T-helper 1 cell treated with Interleukin-12 subunit alpha and Interleukin-12 subunit beta and Interleukin-4 antibody, amounts not matched to agents 30 ng/mL and 1 ng/mL, for 36 hours (primary cell): ENCODE data around the gene XXYLT1. TPM values are rescaled to one million over a fixed set of nuclear protein-coding genes. Genes with fewer than 3 reads are reported as not detected.

Experiments
- intact Hi-C: fragments of 100-400 bp; cut with micrococcal nuclease; formaldehyde crosslinking; loops from one replicate; pipeline ENCODE4 v1.15.1; 2024
- total RNA-seq: library from RNA; stranded (reverse); gene quantifications from 2 replicates; pipeline ENCODE4 v1.2.3, GENCODE V29; 2022

The XXYLT1 gene
- total RNA-seq, 1 donor from 2014 or later = 9.7 TPM

DNA sequence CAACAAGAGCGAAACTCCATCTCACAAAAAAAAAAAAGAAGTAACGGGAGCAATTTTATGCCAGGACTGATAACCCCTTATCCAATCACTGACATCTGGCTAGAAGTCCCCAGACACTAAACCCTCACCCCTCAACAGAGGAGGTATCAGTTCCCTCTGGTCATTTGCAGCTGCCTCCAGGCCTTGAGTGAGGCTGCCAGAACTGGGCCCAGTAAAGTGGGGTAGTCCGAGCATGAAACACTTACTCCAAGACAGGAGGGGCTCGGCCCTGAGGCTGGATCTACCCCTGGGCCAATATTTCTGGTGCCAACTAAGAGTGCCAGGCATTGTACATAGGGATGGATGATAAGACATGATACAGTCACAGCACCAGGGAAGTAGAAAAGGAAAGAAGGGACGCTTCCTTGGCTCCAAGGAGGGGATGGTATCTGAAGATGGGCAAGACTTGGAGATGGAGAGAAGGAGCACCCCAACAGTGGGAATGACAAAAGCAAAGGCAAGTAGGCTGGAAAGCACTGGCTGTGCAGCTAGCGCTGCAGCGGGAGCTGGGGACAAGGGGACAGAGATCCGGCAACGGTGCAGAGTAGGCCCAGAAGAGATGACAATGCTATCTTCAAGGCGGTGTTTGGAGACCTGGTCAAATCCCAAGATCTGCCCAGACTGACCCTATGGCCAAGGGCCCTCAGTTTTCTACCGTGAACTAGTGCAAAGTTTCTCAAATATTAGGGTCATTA is 2.2 kb downstream of the XXYLT1 start:
- intact Hi-C loops = loop anchor here (10.0 kb wide), 1 partner anchor 934 kb away; no protein-coding TSS in a partner anchor

DNA sequence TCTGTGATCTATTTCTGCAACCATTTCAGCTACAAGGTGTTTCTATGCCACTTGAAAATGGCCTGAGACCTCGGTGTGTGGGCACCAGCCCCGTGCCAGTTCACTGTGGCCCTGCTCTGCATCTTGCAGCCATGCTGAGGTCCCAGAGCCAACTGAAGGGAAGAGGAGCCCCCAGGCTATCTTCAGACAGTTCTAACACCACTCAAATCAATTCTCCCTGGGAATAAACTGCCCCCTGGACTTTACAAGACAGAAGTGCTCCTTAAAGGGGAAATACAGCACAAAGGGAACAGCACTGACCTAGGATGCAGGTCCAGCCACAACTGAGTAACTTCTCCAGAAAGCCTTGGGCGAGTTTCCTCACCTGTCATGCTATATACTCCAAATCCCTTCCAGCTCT is 3.9 kb downstream of the XXYLT1 start:
- intact Hi-C loops = loop anchor here (10.0 kb wide), 1 partner anchor 932 kb away; no protein-coding TSS in a partner anchor

DNA sequence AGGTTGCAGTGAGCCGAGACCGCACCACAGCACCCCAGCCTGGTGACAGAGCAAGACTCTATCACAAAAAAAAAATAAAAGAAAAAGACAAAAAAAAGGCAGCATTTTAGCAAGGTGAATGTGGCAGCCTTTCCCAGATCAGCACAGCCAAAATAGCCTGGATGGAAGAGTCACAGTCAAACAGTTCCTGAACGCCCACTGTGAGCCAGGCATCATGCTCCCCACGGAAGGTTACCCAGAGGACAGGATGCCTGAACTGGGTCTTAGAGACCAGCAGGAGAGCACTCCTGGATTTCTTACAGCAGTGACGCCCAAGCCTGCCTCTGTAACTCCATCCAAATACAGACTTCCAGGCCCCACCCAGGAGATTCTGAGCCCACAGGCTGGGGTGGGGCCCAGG is 4.5 kb downstream of the XXYLT1 start:
- intact Hi-C loops = loop anchor here (10.0 kb wide), 1 partner anchor 932 kb away; no protein-coding TSS in a partner anchor

DNA sequence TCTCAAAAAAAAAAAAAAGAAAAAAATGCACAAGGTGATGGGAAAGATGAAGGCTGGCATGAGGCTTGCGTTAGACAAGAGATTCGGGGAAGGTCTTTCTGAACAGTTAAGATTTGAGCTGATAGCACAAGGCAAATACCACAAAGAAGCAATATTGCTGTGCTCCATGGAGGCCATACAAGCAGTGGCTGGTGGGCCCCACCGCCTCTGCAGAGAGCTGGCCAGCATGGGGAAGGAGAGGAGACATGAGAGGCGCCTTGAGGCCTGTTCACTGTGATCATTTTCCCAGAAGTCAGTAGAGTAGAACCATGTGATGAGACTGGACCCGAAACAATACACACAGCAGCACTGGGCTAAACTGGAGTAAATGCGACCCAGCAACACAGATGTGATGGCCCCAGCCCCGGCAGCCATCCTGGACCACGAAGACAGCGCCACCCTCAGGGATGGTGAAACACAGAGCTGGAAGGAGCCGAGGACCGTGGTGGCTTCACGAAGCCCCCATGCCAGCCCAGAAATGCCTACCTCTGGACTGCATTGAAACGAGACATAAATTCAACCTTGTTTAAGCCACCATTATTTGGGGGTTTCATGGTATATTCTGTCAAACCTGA is 5.5 kb downstream of the XXYLT1 start:
- intact Hi-C loops = loop anchor here (10.0 kb wide), 1 partner anchor 931 kb away; no protein-coding TSS in a partner anchor

DNA sequence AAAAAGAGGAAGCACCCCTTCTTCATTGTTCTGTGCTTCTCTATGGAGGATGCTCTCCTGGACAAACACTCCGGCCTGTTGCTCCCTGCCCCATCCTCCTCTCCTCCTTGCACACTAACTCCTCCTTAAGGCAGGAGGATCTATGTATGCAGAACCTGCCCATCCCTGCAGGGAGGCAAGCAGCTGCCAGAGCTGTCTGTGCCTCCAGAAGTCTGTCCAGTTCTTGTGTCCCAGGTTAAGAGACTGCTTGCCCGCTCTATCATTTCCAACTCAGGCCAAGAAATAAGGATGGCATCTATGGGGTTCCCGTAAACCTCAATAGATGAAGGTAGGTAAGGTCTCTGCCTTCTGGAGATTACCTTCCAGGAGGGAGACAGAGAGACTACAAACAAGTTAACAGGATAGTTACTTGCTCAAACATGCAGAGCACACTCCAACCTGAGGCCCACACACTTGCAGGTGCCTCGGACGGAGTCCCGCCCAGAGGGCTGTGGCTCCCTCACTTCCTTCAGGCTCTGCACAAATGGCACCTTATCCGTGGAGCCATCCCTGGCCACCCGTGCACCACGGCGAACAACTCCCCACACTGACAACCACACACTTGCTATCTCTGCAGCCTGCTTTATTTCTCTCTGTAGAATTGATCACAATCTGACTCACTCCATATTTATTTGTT is 6.9 kb downstream of the XXYLT1 start:
- intact Hi-C loops = loop anchor here (5.0 to 10.0 kb wide), 3 partner anchors 157 to 1168 kb away; partner anchors contain the start of gene UBXN7

DNA sequence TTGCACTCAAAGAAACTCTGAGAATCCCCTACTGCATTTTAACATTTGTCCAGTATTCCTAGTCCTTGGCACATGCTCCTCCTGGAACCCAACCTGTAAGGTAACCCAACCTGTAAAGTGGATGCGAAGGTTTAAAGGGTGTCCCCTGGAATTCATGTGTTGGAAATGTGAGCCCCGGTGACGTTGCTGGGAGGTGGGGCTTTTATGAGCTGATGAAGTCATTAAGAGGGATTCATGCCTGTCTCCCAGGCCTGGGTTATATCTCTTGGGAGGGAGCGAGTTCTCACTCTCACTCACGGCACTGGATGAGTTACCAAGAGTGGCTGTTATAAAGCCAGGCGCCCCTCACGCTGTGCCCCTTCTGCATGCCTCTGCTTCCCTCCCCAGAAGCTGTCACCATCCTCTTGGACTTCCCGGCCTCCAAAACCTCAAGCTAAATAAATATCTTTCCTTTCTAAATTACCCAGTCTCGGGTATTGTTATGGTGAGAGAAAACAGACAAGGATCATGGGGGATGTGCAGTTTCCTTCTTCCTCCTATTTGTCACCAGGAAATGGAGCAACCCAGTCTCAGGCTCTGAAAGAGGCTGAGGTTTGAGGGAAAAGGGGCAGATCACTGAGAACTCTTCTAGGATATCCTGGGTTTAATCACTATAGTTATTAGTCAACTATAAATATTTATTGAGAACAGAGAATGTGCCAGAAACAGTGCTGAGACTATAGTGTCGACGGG is 7.6 kb downstream of the XXYLT1 start:
- intact Hi-C loops = loop anchor here (5.0 to 10.0 kb wide), 3 partner anchors 156 to 1169 kb away; partner anchors contain the start of gene UBXN7

DNA sequence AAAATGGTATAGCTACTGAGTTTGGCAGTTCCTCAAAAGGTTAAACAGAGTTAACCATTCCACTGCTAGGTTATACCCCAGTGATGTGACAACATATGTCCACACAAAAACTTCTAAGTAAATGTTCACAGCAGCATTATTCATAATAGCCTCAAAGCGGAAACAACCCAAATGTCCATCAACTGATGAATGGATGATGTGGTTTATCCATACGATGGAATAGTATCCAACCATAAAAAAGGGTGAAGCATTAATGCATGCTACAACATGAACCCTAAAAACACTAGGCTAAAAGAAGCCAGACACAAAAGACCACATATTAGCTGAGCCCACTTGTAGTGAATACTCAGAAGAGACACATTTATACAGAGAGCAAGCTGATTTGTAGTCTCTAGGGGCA is 9.0 kb downstream of the XXYLT1 start:
- intact Hi-C loops = loop anchor here (5.0 to 10.0 kb wide), 3 partner anchors 155 to 1170 kb away; partner anchors contain the start of gene UBXN7

DNA sequence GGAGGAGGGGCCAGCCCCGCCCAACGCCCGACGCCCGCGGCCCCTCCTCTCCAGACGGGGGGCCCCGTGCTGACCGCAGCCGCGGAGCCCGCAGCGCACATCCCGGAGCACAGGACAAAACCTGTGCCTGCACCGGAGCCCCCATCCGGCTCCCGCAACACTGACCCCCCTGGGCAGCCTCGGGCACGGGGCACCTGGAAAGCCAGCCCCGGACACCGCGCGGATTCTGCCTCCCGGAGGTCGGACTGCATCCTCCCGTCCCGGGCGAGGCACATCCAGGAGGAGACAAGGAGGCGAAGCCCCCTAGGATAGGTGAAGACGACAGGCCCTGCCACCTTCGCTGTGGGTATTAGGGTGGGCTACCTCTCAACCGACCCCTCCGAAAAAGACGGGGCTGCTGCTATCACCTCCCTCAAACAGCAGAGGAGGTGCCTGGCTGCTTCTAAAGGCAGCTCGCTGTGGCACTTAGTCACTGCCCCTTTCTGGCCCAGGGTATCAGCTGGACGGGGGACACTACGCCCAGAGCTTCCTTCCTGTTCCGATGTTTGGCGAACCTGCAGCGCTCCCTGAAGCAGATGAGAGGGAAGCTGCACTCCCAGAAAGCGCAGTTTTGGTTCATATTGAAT is 10.6 kb downstream of the XXYLT1 start:
- intact Hi-C loops = loop anchor here (1.0 to 10.0 kb wide), 7 partner anchors 11 to 1172 kb away; partner anchors contain the start of genes LSG1, UBXN7 and XXYLT1

DNA sequence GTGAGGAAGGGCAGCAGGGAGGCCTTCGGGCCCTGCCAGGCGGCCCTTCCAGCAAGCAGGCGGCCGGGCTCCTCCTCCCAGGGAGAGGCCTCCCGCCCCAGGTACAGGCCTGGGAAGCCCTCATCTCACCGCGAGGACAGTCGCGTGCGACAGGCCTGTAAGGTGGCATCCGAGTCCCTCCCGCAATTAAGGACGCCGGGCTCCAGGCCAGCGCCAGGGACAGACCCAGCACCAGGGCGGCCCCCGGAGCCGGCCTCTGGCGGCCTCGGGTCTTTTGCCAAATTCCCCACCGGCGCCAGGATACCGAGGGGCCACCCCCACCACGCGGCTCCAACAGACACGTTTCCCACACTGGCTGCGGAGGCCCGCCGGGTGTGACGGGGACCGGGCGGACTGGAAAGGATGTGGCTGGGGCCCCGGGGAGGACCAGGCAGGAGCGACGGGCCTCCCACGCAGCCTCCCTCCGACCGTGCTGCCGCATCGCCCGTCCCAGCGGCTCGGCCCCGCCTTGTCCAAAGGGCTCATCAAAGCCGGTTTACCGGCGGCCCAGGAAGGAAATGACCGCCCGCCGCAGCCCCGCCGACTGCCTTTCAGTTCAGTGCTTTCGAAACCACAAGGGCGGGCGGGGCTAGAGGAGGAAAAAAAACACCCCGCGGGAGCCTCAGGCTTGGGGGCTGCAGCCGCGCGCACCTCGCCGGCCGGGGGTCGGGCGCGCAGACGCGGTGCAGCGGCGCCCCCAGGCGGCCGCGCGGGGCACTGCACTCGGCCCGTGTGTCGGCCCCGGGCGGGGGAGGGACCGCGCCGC is 11.3 kb downstream of the XXYLT1 start:
- intact Hi-C loops = loop anchor here (1.0 to 10.0 kb wide), 8 partner anchors 12 to 1173 kb away; partner anchors contain the start of genes LSG1, UBXN7 and XXYLT1

DNA sequence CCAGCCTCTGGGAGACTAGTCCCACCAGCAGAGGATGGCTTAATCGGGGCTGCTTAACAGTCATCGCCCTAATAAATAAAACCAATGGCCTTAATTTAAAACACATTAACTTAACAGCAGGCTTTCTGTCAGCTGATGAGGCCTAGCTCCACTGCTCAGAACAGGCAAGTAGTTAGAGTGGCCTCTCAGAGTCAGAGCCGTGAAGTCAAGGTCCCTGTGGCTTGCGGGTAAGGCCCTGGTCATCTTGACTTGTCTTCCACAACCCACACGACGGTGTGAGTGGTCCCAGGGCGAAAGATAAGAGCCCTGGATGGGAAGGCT is 11.8 kb downstream of the XXYLT1 start:
- intact Hi-C loops = loop anchor here (2.0 kb wide), 1 partner anchor 110 kb away; no protein-coding TSS in a partner anchor

DNA sequence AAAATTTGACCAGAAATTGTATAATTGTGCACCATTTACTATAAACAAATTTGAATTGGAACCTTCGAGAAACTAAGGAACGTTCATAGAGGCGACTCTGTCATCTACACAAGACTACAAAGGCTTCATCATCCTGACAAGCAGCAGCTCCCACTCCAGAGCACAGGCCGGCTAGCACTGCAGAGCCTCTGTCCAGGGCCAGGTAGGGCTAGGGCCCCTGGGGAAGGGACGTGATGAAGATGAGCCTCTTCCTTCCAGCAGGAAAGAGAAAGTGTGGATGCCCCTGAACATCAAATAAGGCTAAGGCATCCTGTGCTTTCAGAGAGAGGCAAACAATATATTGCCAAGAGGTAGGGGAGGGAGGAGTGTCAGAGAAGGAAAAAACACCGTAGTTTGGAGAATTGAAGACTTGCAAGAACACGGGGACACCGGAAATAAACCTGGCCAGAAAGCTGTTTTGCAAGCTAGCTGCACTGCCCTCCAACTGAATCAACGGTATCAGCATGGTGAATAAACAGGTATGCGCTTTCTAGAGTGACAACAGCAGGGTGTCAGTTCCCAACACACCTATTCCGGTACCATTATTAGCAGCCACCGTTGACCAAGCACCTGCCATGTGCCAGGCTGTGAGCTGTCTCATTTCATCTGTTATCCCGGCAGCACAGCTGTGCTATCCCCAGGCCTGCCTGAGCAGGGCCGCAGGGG is 12.4 kb downstream of the XXYLT1 start:
- intact Hi-C loops = loop anchor here (2.0 kb wide), 1 partner anchor 110 kb away; no protein-coding TSS in a partner anchor

DNA sequence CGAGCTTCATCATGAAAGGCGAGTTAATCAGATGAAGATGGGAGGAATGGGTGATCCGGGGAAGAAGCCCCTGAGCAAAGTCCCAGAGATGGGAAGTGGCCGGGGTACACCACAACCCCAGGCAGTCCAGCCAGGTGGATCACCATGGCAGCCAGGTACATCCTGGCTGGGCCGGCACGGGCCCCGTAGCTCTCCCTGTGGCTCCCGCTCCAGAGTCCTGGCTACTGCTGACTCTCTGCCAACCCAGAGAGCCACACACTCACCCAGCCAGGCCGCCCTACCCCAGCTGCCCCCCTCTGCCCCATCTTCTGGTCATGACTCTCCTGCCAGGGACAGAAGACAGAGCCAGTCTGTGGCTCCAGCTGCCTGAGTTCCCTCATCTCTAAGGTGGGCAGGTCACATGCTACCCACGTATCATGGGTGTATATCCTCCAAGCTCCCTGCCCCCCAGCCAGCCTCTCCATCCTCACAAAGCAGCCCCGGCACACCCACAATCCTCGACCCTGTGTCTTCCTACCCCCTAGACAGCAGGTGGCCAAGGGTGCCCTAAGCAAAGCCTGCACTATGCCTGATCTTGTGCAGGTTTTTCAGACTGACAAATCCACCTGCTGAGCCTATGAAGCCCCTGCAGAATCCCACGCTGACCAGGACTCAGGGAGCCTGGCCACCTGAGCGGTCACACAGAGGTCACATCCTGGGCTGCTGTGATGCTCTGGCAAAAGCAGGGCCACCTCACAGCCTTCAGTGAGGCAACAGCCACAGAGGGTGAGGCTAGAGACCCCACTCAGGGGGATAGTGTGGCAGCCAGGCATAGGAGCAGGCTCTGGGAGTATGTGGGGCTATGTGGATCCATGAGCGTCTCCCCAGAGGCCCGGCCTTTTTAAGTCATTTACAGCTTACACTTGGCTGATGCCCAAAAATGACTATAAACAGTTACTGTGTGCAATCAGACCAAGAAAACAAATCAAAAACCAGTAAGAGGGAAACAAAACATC is 13.2 kb downstream of the XXYLT1 start:
- intact Hi-C loops = loop anchor here (2.0 kb wide), 1 partner anchor 109 kb away; no protein-coding TSS in a partner anchor

DNA sequence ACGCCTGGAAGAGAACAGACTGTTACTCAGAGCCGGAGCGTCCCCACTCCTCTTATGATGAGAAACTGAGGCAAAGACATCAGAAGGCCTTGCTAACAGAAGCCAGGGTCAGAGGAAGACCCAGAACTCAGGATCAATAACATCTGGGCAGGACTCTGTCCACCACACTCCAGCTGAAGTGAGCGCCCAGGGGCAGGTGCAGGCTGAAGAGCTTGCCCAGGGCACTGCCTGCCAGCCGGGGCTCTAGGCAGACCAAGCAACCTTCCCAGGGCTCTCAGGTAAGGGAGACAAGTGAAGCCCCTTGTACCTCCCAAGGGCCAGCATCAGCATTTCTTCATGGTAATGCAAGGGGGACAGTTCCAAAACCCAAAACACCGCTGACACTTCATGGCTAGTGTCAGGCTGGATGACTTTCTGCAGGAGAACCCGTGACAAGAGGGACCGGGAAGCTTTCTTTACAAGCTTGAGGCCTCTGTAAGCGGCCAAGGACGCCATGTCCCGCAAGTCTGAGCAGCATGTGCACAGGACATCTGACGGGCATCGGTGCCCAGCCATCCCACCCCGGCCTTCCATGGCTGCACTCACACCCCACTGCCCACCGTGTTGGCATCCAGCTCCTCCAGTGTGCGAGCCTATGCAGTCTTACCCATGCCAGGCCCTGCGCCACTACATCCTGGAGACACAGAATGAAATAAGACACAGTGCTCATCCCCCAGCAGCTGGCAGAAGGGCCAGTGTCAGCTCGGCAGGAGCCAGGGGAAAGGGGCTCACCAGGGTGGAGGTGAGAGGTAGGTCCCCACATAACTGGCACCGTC is 14.1 kb downstream of the XXYLT1 start:
- intact Hi-C loops = no loop called here

DNA sequence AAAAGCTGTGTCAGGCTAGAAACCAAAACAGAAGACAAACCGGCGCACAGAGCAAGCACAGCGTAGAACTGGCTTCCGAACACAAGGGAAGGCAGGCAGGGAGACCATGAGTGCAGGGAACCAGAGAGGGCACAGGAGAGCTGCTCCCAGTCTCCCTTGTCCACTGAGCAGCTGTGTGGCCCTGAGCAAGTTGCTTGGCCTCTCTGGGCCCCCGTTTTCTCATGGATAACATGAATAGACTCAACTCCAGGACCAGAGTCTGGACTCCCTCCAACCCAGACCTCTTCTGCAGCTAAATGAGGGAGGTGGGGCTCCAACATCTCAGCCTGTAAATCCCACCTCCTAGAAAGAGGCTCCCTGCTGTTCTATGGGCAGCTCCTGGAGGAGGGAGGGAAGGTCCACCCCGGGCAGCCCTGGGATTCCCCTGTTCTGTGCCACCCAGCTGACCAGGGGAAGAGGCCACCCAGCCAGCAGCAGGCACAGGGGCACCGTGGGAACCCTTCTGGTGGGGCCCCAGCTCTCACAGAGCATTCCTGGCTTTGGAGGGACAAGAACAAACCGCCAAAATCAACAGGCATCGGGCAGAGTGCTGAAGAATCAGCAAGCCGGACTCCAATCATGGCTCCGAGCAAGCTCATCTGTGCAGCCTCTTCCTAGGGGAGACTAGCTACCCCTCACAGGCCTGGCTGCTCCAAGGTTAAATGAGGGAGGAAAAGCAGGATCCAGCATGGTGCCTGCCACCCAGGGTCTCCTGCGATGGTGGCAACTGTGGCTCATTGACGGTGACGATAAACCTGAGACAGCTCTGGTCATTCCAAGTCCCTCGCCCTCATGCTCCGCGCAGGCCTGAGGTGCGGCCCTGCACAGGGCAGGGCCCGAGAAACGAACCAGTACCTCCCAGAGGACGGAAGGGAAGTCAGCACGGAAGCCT is 15.1 kb downstream of the XXYLT1 start:
- intact Hi-C loops = no loop called here

DNA sequence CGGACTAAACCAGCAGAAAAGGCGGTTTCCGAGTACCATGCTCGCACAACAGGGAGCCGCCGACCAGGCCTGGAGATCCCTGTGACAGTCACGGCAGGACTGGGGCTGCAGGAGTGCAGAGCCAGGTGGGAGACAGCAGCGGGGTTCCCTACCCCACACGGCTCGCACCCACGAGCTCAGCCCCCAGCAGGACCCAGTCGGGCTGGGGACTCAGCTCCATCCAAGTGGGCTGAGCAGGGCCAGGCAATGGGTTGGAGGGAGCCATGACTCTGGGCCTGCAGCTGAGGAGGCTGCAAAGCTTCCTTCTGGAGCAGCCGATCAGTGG is 15.8 kb downstream of the XXYLT1 start:
- intact Hi-C loops = no loop called here
